Inferior parietal cortex (tissue), 1 donor: ENCODE results near the gene DOCK4.

Source experiments
- DNase-seq: peaks from one replicate; pipeline ENCODE4 v3.0.0-alpha.2; 2016; ENCODE audit errors: extremely low spot score

Gene DOCK4

GRCh38 chr7:112161253-112162141 lies 44.7 kb downstream of the DOCK4 start:
- DNase-seq = no peak

DNA sequence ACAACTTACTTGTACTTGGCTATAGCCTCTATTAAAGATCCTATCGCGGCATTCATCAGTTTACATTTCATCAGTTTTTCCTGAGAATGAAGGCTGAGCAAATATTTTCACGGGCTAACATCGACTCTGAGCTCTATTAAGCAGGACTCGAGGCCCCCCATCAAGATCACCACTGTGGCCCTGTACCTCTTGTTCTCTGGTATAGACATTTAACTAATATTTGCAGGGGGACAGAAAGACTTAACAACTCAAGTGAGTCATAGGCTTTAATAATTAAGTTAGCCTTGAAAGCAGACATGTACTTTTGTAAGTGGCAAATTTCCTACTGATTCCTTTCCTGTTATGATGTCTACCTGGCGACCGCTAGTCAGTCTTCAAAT lies 45.4 kb downstream of the DOCK4 start:
- DNase-seq = no peak

DNA sequence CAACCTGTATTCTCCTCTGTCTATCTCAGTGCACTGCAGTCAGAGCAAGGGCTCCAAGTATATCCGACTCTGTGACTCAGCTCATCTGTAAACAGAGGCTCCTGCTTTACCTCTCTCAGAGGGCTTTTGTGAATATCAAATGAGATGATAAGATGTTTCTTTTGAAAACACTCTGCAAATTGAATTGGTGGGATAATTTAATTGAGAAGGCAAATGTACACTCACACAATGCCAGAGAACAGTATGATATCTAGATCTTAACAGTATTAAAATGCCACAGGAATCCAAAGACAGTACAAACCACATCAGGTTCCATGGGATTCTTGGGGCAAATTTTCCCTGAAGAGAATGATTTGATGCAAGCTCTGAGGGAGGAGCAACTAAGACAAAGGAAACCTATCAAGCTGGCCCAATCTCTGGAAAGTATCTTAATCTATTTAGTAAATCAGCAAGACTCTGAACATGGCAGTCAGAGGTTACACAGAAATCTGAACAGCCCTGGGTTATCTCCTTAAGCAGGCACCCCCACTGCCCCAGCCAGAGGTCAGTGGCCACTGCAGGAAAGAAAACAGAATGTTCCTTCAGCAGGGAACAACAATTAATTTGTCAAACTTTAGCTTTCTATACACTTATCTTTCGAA lies 45.9 kb downstream of the DOCK4 start:
- DNase-seq = no peak

DNA sequence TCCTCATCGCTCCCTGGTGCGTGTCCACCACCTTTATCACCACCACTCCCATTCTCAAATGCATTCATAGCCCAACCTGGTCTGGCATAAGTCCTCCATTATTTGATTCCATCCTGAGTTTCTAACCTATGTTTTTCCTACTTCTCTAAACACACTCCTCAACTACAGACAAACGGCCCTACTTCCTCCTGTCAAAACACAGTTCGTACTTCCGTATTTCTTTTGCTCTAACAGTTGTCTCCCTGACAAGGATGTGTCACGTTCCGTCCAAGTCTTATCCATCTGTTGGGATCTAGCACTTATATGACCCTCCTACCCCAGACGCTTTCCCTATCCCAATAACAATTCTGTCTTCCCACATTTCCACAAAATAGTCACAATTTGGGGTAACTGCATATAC lies 46.8 kb downstream of the DOCK4 start:
- DNase-seq = no peak

DNA sequence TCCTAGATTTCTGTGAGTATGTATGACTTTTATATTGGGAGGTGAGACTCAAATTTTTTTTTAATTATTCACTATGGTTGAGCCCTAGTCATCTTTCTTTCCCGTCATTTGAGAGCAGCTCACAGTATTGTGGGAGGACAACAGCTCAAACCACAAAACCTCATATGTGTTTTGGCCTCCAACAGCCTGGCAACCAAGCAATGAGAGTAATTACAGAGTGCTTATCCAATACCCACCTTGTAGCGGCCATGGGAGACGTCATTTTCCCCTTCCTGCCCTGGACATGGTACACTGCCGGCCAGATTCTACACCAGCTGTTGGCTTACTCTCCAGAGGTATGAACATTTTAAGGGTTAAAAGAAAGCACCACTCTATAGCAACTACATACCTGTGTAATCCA lies 49.1 kb downstream of the DOCK4 start:
- DNase-seq = no peak

DNA sequence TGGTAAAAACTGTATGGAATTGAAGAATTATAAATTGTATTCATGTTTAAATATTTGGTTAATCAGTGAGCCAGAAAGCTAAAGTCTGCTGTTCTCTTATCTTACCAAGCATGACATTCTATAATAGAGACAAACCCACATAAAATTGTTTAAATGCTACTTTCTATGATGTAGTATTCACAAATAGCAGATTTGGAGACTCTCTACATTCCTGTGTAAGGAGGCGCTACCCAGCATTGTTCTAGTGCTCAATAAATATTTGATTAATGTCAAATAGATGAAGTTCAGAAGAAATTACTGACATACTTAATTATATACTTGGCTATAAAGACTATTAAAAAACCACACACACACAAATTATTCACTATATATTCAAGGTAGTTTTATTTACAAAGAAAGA lies 49.8 kb downstream of the DOCK4 start:
- DNase-seq = no peak

- DNase-seq = no peak
These were observed 51.5 kb downstream of the DOCK4 start for GRCh38 chr7:112154690-112155089.

DNA sequence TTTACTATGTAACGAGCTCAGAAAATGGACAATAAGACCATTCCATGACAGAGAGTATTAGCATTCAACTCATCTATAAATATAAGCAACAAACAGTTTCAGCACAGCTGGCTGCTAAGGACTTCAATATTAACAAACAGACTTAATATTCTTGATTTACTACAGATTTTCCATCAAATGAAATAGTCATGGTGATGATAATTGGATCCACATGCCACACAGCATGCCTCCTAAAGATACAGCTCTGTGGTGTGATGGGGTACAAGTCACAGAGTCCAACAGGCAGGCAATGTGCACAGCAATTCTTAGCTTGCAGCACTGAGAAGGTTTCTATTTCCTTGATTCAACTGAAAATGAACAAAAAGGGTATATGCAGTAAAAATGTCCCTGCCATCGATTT lies 54.0 kb downstream of the DOCK4 start:
- no peak for DNase-seq

GRCh38 chr7:112150823-112151641 lies 55.2 kb downstream of the DOCK4 start:
- DNase-seq = no peak

DNA sequence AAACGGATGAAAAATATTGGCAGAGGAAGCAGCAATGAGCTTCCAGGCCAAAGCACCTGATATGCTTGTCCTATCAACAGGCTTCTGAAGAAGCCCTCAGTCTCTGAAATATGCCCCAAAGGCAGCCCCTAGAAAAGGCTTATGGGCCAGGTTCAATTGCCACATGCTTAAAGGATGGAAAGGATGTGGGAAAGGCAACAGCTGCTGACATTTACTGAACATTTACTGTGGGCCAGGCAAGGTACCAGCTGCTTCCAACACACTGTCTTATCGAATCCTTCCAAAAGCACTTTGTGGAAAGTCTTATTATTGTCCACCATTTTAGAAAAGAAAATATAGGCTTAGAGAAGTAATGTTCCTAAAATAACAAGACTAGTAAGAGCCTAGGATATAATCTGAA lies 56.5 kb downstream of the DOCK4 start:
- no peak for DNase-seq

DNA sequence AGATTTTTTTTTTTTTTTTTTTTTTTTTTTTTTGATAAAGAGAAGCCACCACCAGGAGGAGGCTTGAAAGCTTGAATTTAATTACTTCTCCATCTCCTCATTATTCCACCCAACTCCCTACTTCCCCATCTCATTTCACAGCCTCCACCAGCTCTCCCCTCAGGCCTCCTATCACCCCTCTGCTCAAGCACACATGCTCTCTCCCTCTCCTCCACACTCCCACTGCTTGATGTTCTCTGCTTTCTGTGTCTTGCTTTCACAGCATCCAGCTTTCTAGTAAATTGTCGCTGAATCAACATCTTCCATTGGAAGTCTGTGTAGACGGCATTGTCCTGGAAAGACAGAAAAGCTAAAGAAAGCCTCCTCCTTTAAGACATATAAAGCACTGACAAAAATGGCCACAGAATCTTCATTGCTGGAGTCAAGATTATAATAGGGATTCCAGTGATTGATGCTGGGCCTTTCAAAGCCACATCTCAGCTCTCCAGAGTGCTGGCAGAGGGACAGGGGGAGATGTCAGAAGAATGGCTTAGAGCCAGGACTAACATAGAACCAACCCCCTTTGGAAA lies 58.3 kb downstream of the DOCK4 start:
- DNase-seq = no peak

GRCh38 chr7:112145206-112145605 lies 61.0 kb downstream of the DOCK4 start:
- DNase-seq = no peak

DNA sequence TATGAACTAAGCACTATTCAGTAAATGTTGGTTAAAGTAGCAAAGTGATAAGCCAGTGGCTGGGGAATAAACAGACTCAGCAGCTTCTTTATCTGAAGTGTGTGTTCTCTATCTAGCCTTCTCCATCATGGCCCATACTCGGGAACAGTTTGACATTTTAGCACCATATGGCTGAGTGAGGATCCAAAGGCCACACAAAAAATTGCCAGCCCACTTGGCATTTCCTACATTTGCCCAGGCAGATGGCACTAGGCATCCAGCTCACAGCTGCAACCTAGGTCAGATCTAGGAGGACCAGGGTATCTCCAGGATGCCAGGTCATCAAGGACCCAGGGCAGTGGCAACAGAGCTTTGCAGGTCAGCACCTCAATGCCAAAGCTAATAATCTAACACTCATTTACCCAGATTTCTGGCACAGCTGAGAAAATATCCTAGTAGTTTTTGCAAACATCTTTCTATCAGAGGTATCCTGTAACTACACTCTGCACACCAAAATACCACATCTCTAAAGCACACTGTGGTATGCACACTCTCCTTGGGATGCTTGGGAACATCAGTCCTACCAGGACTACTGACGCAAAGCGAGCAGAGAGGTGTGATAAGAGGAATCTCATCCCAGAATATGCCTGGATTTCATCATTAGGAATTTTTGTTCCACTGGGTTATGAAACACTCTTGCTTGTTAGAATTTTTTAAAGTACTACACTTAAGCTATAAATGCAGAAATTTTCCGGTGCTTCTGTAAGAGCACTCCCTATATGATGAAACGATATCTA lies 61.7 kb downstream of the DOCK4 start:
- DNase-seq = no peak

DNA sequence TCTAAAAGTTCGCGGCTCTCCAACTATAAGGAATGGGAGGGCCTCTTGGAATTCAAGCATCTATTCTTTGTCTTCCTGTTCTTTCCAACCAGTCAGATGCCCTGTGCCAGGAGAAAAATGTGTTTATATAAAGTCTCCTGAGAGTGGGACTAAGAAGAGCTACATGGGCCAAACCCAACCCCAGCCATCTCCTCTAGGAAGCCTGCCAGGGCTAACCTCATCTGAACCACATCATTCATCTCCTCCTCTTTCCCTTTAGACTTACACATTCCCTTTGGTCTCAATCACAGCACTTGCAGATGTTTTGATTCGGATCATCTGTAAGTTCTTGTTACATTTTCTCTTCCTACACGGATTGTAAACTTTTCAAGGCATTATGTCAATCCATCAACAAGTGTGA lies 62.6 kb downstream of the DOCK4 start:
- DNase-seq = no peak

GRCh38 chr7:112143136-112143535 lies 63.1 kb downstream of the DOCK4 start:
- DNase-seq = no peak

DNA sequence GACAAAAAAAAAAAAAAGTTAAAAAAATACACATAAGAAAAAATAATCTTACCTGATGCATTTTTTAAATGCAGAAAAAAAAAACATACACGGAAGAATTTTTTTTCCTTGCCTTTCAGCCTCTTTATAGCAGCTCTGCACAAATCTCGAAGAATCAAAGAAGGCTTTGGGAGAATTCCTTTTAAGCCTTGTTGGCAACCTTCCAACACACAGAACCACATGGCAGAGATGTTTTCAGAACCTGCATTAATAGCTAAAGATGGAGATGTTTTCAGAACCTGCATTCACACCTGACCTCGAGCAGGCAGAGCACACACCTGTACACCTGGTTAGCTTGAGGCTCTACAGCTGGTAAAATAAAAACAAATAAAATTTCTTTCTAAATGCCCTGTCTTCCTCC lies 65.6 kb downstream of the DOCK4 start:
- DNase-seq = no peak

DNA sequence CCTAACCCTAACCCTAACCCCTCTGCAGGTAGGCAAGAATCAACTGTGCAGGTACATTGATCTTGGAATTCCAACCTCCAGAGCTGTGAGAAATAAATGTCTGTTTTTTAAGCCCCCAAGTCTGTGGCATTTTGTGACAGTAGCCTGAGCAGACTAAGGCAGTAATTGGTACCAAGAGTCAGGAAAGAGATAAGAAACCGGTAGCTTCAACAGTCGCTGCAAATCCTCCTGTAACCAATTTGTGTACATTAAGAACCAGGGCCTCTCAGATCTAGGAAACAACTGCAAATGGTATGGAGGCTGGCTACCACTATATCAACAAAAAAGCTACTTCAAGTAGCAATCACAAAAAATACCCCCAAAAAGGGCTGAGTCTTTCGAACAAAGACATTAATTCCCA lies 67.3 kb downstream of the DOCK4 start:
- no peak for DNase-seq

DNA sequence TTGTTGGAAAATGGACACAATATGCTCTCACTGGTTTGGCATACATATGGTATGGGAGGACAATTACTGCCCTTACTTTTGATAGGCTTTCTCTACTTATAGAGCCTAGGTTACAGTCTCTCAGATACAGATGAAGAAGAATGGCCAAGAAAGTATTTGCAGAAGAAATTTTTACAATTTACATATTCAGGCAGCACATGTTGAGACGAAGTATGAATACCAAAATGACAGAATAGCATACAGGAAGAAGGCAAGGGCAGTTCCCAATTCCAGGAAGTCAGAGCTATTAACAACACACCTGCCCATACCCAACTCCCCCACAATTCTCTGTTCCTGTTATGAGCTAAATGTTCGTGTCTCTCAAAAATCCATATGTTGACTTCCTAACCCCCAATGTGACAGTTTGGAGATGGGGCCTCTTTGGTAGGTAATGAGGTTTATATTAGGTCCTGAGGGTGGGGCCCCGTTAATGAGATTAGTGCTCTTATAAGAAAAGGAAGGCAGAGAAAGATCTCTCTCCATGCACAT lies 67.8 kb downstream of the DOCK4 start:
- no peak for DNase-seq

DNA sequence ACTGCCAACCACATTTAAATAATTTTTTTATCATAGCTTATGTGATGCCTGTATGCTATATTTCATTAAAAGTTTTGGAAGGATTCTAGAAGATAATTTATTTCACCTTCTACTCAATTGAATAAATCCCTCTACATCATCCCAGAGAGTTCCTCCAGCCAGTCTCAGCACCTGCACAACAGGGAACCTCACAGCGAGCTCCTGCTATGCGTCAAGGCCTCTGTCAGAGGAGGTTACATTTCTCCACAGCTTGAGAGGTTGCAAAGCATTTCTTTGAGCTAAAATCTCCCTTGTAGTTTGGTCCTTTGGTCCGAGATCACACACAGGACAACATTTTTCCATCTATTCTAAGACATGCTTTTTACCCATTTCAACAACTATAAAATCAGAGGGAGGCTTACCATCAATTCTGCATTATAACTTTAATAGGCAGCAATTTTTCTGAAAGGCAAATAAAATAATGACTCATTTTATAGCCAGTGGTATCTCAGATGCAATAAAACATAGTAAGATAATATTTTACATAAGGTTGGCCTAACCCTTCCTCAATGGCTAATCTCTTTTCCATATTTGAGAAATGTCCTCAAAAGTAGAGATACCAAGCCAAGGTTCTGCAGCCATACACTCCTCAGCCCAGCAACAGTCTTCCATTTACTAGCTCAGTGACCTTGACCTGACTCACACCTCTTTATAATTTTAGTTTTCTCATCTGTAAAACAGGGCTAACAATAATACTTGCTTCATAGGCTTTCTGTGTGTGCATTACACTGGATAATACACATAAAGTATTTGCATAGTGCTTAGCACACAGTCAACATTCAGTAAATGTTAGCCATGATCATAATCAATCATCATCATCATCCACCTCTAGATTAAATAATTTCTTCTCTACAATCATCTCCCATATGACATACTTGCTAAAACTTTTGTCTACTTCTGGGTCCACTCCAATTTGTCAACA lies 68.8 kb downstream of the DOCK4 start:
- no peak for DNase-seq
